ENCODE measurements around the gene DOHH.

Gene DOHH

DNA sequence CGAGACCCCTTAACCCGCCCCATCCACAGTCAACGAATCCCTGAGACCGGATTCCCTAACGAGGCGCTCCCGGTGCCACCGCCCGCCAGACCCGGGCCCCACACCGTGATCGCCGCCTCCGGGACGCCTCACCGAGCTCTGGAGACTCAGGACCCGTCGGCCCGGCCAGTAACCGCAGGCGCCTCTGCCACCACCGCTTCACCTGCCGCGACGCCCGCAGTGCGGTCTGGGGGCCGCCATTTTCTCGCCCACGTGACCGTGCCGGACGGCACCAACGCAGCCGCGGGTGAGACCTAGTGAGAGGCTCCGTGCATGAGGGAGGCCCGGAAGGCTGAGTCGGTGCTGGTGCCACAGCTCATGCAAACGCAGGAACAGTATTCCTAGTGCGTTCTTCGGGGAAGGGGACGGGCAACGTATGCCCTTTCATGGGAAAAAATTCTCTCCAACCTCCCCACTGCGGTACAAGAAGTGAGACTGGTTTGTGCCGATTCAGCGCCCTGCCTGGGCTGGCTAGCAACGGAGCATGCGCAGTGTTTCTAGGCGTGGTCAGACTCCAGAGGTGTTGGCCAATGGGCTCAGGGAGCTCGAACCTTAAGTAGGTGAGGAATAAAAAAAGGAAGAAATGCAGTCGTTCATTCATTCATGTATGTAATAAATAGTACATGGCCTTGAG lies at the start of gene DOHH:
TSS of gene DOHH (minus strand) at position 246 of the 673 bp plus-strand sequence. CDS start 3,860 bp downstream, outside the sequence.
- DNase-seq: peak; percentile 97

- no peak for DNase-seq
These were observed 49.3 kb upstream of the DOHH start for GRCh38 chr19:3549816-3550215.

DNA sequence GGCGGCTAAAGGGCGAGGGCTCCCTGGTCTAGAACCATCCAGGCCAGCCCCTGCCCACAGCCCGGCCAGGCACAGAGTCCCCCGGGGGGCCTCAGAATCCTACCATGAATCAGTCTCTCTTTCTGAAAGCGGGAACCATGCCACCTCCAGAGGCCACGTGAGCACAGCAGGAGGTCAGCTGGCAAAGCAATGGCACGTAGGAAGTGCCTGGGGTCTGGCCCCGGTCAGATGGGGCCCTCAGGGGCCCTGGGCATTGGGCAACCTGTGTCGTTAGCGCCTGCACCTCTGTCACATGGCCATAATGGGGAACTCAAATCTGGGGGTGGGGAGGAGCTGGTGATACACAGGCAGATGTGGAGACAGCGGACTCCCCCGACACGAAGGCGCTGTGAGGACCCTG lies 48.1 kb upstream of the DOHH start:
- no peak for DNase-seq

DNA sequence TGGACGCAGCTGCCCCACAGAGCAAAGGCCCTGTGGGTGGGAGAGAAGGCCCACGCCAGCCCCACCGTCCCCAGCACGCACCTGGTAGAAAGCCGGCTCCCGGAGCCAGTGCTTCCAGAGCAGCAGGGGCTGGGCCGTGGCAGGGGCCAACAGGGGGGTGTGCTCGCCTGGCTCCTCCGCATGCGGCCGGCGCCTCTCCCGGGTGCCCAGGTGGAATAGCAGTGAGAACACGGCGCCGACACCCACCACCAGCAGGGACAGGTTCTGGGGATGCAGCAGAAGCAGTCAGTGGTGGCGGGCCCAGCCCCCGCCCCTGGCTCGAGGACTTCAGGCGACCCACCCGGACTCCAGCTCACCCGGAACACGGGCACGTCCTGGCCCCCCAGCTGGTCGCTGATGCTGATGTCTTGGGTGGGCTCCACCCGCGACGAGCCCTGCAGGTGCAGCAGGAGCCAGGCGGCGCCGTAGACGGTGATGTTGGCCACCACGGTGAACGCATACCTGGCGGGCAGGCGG lies 47.4 kb upstream of the DOHH start:
- DNase-seq: no peak

DNA sequence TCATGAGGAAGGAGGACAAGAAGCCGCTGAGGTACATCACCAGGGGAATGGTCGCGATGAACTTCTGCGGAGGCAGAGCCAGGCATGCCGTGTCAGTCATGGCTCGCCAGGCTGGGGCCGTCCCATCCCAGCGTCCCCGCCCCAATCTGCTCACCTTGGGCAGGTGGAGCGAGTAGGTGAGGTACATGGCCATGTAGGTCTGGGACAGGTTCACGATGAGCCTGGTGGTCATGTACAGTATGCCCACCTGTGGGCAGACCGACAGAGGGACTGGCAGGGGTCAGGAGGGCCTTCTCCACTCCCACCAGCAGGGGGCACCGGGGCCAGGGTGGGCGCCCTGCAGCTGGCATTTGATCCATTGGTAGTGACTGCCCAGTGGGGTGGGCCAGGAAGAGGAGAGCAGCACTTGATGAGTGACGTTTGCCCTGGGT lies 46.8 kb upstream of the DOHH start:
- no peak for DNase-seq

DNA sequence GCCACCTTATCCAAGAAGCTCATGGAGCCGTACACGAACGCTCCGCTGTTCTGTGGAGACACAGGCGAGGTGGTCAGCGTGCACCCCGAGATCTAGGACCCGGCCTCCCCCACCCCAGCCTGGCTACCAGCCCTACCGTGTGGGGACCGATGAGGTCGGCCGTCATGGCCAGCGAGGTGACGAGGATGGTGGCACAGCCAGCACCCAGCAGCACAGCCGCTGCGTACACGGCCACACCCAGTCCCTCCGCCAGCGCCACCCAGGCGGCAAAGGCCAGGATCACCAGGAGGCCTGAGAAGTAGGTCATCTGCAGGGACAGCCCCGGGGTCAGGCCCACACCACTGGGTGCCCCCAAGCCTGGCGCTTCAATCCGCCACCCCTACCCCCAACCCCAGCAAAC lies 45.6 kb upstream of the DOHH start:
- no peak for DNase-seq

- DNase-seq: no peak
These were observed 45.2 kb upstream of the DOHH start for GRCh38 chr19:3545669-3546034.

GRCh38 chr19:3544742-3545668 lies 44.5 kb upstream of the DOHH start:
- DNase-seq: peak; percentile 3

DNA sequence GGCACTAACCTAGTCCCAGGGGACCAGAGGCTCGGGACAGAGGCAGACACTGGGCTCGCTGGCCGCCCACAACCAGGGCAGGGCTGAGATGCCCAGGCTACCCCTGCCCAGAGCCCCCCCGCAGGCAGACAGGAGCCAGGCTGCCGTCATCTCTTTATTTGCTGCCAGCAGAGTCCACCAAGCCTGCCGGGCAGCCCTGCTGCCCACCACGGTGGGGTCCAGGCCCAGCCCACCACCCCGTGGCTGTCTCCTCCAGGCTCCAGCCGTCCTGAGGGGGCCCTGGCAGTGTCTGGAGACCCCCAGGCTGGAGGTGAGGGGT lies 43.5 kb upstream of the DOHH start:
- DNase-seq: no peak

DNA sequence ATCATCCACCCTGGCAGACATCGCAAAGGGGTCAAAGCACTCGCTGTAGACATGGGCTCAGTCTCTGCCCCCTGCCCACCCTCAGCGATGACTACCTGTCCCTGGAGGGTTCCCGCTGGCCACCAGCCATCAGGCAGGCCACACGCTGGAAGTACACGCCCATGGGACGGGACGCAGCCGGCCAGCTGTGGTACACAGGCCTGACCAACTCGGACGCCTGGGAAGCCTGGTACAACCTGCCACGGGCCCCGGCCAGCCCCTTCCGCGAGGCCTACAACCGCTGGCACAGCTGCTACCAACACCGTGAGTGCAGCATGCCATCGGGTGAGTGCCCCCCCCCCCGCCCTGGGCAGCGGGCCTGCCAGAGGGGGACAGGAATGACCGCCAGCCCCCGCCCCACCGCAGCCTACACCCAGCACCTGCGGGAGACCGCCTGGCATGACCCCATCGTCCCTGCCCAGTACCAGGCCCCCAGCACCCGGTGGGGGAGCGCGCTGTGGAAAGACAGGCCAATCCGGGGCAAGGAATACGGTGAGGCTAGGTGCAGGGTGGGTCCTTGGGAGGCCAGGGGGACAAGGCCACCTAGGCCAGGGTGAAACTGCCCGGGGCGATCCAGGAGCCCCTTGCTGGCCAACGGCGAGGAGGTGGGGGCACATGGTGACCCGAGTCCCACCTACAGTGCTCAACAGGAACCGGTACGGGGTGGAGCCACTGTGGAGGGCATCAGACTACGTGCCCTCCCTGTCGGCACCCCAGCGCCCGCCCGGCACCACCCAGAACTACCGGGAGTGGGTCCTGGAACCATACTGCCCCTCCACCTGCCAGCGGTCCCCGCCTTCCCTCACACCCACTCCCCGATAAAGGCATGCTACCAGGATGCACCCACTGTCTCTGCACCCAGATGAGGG lies 42.9 kb upstream of the DOHH start:
- no peak for DNase-seq

DNA sequence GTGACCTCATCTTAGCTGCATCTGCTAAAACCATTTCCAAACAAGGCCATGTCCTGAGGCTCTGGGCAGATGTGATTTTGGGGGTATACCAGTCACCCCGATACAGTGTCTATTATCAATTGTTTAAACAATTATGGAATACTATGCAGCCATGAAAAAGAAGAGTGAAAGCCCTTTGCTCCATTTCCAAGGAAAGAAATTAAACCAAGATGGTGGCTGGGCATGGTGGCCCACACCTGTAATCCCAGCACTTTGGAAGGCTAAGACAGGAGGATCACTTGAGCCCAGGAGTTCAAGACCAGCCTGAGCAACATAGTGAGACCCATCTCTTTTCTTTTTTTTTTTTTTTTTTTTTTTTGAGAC lies 39.3 kb upstream of the DOHH start:
- DNase-seq: no peak

DNA sequence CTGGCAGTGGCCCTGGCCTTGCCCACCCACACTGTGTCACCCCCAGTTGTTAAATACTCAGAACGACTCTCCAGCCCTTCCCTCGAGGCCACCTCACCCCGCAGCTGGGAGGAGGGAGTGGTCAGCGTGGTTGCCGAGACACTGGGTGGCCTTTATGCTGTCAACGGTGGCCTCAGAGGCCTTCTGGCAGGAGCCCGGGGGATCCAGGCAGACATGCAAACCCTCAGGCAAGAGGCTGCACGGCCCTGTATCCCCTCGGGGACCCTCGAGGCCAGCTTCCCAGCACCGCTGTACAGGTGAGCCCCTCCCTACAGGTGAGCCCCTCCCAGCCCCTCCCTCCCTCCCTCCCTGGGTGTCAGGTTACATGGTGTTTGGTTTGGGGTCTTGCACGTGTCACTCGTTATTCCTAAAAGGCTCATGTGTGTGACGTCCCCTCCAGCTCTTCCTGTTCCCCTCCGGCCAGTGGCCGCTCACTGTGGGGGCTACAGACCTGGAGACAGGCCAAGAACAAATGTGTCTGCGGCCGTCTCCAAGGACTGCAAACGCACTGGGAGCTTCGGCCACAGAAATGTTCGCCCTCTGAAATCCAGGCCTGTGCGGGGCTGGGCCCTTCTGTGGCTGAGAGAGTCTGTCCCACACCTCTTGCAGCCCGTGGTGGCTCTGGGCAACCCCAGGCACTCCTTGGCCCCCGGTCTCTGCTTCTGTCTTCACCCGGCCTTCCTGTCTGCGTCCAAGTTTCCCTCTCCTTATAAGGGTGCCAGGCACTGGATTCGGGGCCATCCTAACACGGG lies 38.7 kb upstream of the DOHH start, which contains the start of gene TEKTIP1:
TSS of gene TEKTIP1 (plus strand) at position 210 of the 791 bp plus-strand sequence. CDS start at position 214, 4 bp downstream.
- no peak for DNase-seq

- no peak for DNase-seq
These were observed 37.9 kb upstream of the DOHH start for GRCh38 chr19:3538258-3538929.

DNA sequence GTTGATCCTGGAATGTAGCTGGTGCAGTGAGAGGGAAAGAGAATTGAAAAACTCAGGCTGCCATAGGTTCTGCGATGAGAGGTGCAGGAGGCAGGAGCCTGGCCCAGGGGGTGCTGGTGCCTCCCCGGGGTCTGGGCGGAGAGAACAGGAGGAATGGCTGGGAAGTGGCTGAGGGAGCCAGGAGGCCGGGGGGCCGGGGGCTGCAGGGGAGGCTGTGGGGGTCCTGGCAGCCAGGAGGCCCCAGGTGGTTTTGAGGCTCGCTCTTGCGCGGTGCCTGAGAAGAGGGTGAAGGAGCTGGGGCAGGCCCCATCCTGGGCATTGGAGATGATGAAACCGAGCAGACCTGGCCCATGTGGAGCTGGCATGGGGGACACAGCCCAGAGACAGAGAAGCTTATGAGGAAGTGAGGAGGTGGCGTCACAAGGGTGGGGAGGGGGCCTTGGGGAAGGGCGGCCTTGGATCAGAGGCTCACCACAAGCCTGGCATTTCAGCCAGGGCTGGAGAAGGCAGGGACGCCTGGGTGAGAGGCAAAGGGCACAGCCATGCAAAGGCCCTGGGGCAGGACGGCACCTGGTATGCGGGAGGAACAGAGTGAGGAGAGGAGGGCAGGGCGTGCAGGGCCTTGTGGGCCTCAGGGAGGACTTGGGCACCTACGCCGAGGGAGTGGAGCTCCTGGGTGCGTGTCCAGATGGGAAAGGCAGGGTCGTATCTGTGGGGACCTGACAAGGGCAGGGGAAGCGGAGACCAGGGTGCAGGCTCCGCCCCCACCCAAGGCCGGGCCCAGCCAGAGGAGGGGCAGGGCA lies 37.2 kb upstream of the DOHH start:
- DNase-seq: no peak

- no peak for DNase-seq
These were observed 36.6 kb upstream of the DOHH start for GRCh38 chr19:3537101-3537437.

- no peak for DNase-seq
These were observed 36.1 kb upstream of the DOHH start for GRCh38 chr19:3536429-3537100.

GRCh38 chr19:3535981-3536380 lies 35.5 kb upstream of the DOHH start:
- no peak for DNase-seq

DNA sequence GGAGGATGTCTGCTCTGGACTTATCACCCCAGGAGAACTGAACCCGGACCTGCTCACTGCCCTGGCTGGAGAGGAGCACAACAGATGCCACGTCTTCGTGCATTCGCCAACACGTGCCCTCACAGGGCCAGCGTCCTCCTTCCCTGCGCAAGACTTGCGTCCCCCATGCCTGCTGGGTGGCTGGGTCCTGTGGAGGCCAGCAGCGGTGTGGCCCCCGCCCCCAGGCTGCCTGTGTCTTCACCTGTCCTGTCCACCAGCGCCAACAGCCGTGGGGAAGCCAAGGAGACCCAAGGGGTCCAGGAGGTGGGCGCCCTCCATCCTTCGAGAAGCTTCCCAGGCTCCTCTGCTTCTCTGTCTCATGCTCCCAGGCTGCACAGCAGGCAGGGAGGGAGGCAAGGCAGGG lies 35.1 kb upstream of the DOHH start:
- DNase-seq: no peak

GRCh38 chr19:3535235-3535535 lies 34.7 kb upstream of the DOHH start:
- no peak for DNase-seq

Data from KG1 (cell line).